GM19395 (cell line): ENCODE measurements around the gene HAS3.
"Not testable (repeated sequence)": the region's sequence is repeated elsewhere in the genome, so short reads cannot be mapped to it uniquely, and the experiment has no call there.

Experiments used
- ATAC-seq: cut with Tn5 transposase; IDR thresholded peaks from one replicate; pipeline ENCODE4 v1.9.1; 2021; ENCODE audit warnings: mild to moderate bottlenecking, moderate library complexity; ENCODE audit not compliant: unreplicated experiment

Gene HAS3

GRCh38 chr16:69141014-69141413 is 35.6 kb downstream of the HAS3 start:
- ATAC-seq = no peak

DNA sequence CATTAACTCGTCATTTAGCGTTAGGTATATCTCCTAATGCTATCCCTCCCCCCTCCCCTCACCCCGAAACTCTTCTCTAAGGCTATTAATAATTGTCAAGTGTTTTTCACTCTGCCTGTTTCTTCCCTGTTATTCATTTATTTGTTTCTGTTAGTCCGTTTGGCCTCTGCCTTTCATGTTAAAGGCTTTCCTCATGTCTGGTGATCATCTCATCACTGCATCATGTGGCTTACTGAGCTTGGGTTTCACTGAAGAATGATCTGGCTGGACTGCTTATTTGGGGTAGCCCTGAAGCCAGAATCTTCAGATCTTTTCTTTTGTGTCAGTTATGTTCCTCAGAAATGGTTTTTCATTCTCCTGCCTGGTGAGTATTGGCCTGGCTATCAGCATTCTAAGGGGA is 36.5 kb downstream of the HAS3 start:
- ATAC-seq = no peak

DNA sequence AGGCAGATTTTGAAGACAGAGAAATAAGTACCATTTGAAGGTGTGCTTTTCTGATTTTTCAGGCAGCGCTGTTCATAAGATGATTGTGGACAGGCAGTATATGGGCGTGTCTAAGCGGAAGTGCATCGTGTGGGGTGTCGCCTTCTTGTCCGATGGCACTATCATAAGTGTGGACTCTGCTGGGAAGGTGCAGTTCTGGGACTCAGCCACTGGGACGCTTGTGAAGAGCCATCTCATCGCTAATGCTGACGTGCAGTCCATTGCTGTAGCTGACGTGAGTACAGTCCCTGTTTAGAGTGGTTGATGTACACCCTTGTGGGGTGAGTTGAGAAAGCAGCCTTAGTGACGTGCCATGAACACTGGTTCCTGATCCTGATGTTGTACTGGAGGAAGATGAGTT is 37.7 kb downstream of the HAS3 start:
- no peak for ATAC-seq

DNA sequence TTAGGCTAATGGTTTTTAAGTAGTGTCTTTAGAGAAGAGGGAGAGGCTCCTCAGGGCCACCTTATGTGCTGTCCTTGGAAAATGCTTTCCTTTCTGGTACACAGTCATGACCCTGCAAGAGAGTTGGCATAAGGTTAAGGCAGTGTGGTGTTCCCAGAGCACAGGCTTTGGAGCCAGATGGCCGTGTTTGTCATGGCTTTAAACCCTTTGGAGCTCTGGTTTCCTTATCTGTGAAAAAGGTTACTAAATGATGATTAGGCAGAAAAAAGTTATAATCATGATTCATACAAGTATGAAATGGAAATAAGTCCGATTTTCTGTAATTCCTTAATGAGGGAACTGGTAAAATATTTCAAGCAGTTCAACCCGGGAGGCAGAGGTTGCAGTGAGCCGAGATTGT is 40.2 kb downstream of the HAS3 start:
- no peak for ATAC-seq

DNA sequence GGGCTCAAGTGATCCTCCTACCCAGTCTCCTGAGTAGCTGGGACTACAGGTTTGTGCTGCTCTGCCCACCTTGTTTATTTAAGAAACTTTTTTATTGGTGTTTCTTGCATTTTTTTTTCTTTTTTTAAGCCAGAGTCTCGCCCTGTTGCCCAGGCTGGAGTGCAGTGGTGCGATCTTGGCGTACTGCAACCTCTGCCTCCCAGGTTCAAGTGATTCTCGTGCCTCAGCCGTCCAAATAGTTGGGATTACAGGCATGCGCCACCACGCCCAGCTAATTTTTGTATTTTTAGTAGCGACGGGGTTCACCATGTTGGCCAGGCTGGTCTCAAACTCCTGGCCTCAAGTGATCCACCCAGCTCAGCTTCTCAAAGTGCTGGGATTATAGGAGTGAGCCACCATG is 44.2 kb downstream of the HAS3 start:
- not testable (repeated sequence) for ATAC-seq

DNA sequence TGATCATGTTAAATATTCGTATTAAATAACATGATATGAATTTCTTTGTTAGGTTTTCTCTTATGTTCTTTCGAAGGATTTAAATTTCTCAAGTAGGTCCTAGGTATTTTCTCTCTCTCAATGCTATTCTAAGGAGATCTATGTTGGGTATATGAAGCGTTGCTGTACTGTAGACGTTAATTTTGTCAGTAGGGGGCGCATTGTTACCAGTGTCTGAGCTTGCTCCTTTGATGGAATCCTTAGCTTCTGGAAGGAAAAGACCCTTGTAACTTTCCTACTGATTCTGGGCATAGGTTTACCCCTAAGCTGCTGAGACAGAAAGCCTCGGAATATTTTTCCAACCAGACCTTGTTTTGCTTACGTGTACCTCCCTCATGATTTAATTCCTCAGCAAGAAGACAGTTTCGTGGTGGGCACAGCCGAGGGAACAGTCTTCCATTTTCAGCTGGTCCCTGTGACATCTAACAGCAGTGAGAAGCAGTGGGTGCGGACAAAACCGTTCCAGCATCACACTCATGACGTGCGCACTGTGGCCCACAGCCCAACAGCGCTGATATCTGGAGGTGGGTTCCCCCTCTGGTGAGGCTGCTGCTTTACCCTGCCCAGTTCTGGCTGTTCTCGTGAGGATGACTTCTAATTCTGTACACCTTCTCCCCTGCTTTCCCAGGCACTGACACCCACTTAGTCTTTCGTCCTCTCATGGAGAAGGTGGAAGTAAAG is 44.9 kb downstream of the HAS3 start:
- no peak for ATAC-seq

DNA sequence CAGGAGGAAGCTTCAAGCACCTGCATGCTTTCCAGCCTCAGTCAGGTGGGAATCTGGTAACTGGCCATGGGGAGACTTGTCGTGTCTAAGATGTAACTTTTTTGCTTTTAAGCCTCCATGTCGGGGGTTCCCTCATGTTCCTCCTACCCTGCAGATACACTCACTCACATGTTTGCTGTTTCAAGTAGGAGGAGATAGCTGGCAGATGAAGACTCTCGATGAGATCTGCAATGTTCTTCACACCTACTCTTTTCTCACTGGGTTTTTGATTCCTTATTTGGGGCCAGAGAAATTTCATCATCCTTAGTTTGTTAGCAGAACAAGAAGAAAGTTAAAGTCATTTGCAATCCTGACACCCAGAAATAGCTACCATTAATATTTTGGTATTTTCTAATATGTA is 51.7 kb downstream of the HAS3 start:
- ATAC-seq = no peak

- ATAC-seq = no peak
Observed at GRCh38 chr16:69160192-69160591, 54.7 kb downstream of the HAS3 start.

DNA sequence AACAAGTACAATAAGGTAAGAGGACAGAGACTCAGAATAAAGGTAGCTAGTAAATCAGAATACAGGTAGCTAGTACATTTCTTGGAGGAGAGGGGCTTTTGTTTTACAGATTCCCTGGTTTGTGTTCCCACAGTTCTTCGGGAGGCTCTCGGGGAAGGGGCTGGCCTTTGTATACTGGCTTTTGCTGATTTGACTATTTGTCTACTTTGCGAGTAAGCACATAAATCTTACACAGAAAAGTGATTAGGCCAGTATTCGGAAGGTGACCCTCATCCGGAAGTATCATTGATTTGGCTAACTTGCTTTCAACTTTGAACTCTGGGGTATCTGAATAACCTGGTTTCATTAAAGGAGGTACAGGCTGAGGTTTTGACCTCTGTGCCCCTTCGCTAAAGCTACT is 60.1 kb downstream of the HAS3 start:
- no peak for ATAC-seq

DNA sequence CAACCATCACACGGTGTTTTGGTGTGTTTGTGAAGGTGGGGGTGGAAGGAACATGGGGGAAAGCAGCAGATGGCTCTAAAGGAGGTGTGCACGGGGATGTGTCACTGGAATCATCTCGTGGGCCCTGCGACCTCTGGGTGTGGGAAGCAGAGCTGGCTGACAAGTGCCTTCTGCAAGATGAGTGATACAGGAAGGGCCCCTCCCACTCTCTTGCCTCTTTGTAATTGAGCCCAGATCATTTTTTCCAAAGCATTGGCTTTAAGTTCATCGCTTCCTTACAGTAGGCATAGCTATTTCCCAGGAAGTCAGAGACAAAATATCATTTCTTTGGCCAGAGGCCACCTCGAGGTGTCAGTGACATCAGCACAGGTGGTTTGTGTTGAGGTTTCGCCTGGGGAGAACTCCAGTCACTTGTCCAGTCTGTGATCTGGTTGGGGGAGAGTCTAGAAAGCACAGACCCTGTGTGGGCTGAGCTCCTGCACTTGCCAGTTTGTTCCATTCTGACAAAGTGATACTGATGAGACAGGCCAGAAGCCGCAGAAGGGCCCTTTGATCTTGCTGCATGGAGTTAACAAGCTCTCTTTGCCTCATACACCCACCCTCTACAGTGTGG is 60.9 kb downstream of the HAS3 start:
- no peak for ATAC-seq

DNA sequence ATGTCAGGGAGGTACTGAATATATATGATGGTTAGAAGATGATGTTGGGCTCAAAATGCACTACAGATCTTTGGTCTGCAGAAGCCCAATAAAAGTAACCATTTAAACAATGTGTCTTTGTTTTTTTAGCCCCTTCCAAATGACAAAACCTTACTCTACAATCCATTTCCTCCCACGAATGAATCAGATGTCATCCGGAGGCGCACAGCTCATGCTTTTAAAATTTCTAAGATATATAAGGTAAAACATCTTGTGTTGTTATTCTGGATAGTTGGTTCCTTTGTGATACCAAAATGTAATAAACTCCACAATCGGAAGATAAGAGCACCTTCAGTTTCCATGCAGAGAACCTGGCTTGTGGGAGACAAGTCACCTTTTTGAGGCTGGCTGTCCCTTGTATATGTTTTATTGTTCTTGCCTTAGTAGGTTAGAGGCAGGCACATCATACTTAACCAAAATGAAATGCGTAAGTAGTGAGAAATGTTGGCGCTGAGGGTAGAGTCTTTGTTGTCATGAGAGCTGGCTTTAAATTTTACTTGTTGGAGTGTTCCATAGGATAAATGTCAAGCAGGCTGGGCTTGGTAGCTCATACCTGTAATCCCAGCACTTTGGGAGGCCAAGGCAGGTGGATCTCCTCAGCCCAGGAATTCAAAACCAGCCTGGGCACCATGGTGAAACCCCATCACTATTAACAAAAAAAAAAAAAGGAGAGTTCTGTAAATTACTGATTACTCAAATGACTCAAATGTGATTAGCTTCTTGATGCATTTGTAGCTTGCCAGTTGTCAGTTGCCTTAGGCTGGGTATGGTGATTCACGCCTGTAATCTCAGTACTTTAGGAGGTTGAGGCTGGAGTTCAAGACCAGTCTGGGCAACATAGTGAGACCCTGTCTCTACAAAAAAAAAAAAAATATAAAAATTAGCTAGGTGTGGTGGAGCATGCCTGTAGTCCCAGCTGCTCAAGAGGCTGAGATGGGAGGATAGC is 61.8 kb downstream of the HAS3 start:
- no peak for ATAC-seq
